Measurements from ENCODE around the gene RHBDD1.

Gene RHBDD1

DNA sequence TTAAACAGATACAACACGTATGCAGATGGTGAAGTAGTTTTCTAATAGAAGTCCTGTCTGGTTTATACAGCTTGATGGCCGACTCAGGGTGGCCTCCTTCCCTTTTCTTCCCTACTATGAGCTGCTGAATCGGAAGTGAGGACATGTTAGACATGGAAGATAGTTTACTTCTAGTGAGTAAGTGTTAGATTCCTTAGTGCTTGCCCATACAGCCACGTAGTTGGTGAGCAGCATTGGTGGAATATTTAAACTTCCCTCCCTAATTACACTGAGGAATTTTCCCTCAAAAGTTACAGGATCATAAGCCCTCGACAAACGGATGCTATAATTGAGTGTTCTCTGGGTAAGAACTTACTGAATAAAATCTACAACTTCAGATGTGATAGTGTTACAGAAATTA lies 52.1 kb downstream of the RHBDD1 start:
- peak; percentile 82 for DNase-seq (ENCODE audit: low read depth)

DNA sequence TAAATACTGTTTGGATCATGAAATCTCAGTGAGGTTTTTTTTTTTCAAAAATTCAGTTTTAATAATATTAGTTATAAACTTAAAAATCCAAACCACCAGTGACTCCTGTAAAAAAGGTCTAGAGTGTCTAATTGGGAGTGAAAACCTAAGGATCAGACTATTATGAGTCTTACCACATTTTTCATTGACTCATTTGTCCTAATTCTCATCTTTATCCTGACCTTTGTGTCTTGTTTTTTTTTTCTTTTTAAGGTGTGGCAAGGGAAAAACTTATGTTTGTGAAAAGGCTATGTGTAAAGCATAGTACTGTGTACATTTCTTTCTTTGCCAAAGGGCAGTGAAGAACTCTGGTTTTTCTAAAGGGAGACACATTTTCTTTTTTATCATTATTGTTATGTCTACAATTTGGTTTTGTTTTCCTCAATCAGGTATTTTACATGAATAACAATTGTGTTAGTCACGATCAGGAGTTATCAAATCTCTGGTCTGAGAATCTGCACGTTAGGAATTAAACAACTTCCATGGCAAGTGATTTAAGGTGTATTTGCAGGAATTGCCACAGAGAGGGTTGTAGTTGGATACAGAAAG lies 52.6 kb downstream of the RHBDD1 start:
- DNase-seq (ENCODE audit: low read depth): no peak

DNA sequence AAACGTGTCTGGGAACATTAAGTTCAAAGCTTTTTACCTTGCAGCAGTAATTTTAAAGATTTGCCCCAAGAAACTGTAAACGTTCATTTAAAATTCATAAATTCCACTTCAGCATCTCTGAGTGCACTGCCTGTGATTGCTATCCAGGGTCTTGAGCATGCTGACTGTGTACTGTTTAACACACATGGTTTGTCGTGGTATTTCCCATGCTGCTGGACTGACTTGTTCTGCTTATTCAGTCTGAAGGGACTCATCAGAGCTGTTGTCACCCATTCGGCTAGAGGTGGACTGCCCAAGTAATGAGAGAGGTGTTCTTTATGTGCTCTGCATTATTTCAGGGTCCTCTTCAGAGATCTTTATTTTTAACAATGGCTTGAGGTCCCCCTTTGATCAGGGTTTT lies 53.1 kb downstream of the RHBDD1 start:
- no peak for DNase-seq (ENCODE audit: low read depth)

DNA sequence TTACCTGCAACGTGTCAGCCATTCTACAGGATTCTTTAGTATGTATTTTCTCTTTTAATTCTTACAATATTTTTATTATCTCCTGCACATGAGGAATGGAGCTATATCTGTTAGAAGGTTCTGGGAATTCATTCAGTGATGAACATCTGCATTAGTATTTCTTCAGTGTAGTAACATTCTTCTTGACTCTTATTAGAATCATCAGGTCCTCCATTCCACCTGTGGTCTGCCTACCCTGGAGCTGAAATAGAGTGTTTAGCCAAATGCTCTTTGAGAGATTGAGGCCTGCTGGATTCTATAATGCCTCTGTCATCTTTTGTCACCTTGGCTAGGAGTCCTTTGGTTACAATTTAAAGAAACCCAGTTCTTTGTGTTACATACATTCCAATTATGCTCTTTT lies 54.4 kb downstream of the RHBDD1 start:
- DNase-seq (ENCODE audit: low read depth): no peak

DNA sequence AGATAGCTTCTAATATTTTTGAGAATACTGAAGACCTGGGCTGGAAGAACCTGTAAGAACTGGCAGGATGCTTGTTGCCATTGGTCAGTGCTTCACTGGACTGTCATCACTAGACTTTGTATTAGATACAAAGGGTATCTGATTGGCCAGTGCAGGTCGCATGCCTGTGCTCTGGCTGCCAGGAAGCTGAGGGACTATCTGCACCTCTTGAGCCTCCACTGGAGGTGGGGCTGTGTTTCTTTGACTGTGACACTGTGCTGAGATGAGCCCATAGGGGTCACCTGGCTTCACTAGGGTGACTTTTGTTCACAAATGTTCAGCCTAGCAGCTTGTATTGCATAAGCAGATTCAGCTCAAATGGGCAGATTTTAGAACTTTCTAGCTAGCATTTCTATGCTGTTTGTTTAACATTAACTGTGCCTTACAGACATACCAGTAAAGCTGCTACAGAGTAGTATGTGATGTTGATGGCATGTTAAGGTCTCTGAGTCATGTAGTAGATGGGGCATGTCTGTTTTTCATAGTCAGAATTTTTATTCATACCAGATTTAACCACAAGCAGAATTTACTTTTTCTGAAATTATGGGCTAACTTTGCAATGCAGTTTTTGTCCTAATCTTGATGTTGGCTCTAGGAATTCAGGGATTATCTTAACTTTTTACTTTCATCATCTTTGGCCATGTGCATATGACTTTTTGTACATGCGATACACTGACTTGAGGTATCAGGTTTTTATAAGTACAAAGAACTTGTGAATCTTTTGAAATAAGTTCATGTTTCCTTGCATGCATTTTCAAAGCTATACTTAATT lies 56.1 kb downstream of the RHBDD1 start:
- DNase-seq (ENCODE audit: low read depth): peak; percentile 78

DNA sequence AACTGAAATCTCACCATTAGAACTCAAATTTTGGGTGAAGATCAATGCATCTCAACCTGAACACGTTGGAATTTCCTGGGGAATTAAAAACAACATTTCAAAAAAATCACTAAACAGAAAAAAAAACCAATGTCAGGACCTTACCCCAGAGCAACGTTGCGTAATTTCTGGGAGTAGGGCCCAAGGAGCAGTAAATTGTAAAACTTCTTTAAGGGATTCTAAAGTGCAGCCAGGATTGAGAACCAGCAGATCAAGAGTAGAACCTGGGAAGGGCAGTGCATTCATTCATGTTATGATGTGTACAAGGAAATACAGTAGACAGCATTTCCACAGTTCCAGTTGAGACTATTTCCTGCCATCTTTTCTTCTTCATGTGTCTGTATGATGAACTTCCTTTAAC lies 56.9 kb downstream of the RHBDD1 start:
- no peak for DNase-seq (ENCODE audit: low read depth)

DNA sequence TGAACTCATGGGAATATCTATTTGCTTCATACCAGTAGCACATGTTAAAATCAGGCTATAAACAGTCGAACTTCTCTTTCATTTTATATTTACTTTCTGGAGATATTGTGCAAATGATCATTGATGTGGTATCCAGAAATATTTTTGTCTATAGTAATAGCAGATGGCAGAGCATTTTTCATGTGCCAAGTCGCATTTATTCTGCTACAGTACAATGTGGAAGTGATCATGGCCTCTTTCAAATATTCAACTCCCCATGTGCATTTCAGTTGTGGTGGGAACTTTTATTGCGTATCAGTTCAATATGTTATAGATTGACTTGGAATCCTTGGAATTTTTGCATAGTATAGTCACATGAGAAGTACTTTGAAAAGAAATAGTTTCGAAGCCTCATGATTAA lies 57.4 kb downstream of the RHBDD1 start:
- DNase-seq (ENCODE audit: low read depth): peak; percentile 97

DNA sequence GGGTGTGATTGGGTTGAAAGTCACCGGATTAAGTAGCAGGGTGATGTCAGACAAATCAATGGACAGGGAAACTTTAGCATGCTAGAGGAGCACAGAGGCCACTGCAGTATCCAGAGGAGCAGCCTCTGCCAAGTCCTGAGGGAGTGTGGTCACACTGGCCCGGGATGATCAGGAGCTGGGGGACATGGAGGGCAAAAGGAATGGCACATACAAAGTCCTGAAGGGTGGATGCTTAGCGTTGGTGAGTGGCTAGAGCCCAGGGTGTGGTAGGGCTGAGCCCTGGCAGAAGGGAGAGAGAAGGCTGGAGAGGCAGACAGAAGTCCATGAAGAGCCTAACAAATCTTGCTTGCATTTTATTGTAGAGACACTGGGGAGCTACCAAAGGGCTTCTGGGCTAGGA lies 58.9 kb downstream of the RHBDD1 start:
- DNase-seq (ENCODE audit: low read depth): no peak

DNA sequence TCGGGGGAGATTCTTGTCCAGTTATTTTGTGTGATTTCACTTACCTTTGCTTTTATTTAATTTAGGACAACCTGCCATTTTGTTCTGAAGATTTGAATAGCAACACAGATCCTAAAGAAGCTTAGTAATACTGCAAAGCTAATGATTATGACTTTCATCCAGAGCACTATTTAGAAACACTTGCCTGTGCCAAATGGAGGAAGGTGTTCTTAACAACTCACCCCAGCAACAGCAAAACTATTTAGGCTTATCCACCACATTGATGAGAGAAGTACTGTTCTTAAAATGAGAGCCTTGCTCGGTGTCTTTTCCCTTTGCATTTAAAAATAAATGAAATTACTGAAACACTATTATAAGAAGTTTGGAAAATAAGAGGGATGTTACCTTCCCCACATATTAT lies 59.7 kb downstream of the RHBDD1 start:
- no peak for DNase-seq (ENCODE audit: low read depth)

DNA sequence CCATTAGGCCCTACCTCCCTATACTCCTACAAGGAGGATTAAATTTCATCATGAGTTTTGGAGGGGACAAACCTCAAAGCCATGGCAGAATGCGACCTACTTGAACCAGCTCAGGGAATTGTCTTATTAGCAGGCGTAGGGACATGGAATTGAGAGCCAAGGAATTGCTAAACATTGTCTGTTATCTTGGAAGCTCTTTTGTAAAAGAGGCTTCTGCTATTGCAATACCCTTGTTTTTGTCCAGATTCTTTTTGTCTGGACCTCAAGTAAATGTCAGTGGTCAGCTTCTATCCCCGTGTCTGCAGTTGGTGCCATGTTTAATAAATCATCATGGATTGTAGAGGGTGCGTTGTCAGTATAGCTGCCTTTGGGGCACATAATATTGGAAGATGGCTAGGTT lies 62.3 kb downstream of the RHBDD1 start:
- DNase-seq (ENCODE audit: low read depth): no peak

DNA sequence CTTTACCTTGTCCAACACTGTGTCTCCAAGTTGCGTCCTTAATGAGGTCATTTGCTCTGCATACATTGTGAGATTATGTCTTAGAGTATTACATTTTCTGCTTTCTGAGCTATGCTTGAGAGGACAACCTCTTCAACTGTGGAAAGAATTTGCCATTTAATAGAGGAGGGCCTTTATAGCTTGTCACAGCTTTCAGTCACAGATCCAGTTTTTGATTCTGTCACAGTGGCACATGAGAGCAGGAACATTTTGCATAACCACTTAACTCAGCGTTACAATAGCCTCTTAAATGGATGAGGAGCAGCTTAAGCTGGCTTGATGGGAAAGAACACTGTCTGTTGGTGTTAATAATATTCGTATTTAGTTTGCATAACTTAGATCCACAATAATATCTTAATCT lies 63.0 kb downstream of the RHBDD1 start:
- DNase-seq (ENCODE audit: low read depth): no peak

DNA sequence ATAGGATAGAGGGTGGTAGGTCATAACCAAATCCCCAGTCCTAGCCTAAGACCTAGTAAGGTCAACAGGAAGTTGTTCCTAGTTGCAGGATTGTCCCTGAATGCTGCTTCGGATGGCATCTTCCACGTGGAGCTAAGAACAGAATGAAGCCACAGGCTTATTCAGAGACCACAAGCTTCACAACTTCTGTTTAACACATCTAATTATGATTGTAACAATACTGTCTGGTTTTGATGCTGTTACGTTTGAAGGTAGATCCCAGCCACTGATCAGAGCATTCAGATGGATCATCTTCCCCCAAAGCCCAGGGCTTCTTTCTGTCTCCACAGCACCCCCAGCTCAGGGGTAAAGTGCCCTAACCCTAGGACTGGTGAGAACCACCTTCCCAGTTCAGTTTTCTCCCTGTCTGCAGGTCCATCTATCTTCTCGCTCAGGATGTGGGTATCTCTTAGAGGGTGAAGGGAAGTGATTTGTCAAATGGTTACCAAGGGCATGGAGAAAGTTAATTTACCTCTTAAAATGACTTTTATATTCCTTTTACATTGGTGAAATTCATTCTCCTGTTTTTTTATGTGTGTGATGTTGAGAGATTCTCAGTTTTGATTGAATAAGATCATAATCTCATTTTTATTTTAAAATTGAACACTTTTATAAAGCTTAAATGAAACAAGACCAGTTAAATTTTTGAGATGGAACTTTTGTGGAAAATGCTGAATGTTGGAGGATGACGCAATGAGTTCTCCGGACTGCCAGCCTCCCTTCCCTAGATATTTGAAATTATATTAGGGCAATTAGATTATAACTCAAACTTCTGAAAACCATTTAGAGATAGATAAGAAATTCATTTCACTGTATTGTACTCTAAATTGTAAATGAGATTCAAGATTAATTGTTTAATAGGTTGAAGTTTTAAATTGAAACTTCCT lies 66.5 kb downstream of the RHBDD1 start:
- no peak for DNase-seq (ENCODE audit: low read depth)

DNA sequence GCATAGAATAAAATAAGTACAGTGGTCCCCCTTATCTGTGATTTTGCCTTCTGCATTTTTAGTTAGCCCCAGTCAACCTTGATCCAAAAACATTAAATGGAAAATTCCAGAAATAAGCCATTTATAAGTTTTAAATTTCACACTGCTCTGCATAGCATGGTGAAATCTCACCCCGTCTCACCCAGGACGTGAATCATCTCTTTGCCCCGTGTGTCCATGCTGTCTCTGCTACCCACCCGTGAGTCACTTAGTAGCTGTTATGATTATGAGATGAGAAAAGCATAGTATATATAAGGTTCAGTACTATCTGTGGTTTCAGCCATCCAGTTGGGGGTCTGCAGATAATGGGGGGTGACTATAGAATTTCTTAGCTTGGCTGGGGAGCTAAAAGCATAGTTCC lies 67.3 kb downstream of the RHBDD1 start:
- DNase-seq (ENCODE audit: low read depth): peak; percentile 86

DNA sequence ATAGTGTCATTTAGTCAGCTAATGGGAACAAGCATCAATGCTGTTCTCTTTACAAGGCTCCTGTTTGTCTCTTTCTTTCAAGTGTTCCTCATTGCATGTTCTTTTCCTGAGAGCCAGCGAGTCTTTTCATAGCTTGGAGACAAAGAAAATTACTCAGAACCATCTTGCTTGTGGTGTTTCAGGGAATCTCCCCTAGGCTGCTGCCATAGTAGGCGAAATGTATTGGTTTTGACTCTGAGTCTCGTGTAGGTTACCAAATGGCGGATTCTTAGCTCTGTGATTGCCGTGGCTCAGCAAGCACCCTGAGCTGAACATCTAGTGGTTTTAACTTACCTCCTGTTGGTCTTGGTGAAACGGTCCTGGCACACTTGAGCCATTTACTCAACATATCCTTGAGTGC lies 68.7 kb downstream of the RHBDD1 start:
- DNase-seq (ENCODE audit: low read depth): no peak

DNA sequence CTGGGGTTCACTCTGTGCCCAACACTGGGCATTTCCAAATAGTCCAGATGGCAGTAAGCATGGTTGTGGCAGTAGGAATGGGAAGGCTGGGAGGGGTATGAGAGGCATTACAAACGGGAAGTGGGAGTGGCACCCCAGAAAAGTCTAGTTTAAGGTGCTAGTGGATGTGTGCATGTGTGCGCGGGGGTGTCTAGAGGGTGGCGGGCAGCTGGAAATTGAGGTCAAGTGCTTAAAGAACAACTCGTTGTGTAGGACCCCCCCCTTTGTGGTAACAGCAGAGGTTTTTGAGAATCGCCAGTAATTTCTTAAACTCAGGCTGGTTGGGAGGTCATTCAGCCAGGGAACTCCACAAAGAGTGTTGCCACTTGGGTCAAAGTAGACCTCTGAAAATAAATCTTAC lies 69.9 kb downstream of the RHBDD1 start:
- no peak for DNase-seq (ENCODE audit: low read depth)

DNA sequence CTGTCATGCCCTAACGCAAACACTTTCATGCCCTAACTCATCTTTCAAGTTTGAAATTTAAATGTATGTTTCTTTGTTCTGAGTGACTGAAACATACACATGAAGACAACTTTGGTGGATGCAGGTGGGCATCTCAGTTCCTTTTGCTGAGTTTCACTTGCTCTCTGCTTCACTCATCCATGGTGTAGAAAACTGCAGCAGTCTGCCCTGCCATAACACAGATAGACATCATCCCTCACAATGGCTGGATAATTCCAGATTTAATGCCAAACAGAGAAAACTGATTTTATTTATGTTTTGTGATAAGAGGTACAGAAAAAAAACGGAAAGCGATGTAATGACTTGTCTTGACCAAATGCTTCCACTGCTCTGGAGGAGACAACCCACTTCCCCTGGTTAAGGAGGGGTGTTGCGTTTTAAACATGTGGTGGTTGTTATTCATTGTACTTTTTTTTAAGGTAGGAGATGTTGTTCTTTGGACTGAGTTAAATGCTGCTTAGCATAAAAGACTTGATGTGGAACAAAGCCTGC lies 70.4 kb downstream of the RHBDD1 start:
- no peak for DNase-seq (ENCODE audit: low read depth)

DNA sequence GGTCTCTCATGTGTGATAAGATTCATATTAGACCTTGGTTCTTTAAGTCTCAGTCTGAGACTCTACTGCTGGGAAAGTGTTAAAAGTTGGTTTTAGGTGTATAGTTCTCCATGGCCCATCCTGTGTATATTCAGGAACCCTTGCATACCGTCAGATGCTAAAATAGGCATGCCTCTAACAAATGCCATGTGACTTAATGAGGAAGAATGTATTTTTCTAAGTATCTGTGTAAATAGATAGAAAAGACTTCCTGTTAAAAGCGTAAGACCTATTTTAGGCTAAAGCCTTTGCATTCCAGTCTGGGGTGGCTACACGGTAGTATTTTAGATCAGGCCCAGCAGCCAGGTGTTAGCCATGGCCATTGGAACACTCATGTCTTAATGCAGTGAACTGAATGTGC lies 73.3 kb downstream of the RHBDD1 start:
- no peak for DNase-seq (ENCODE audit: low read depth)

DNA sequence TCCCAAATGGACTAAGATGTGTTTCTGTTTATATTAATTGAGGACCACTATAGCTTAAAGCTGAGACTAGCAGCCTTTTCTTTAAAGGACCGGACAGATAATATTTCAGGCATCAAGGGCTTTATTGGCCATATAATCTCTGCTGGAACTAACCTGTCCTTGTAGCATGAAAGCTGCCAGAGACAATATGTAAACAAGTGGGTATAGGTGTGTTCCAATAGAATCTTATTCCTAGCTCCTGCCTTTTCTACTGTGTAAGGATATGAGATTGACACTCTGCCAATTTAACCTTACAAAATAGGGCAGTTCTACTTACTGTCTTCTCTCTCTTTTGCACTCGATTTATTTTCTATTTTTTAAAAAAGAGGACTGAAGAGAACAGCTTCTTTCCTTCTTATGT lies 74.0 kb downstream of the RHBDD1 start:
- DNase-seq (ENCODE audit: low read depth): no peak

DNA sequence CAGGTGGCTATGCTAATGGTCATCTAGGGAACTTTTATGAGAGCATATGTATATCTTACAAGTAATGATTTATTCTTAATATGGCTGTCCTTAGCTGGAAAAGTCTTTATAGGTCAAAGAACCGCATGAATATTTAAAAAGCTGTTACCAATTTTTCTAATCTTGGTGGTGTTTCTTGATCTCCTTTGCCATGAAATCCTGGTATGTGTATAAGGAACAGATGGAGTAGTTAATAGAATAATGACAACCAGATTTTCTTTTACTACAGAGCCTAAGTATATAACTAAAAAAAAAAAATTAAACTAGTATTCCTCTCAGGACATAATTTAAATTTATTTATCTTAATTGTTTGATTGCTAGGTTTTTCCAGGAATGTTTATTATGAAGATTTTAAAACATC lies 74.5 kb downstream of the RHBDD1 start:
- no peak for DNase-seq (ENCODE audit: low read depth)

DNA sequence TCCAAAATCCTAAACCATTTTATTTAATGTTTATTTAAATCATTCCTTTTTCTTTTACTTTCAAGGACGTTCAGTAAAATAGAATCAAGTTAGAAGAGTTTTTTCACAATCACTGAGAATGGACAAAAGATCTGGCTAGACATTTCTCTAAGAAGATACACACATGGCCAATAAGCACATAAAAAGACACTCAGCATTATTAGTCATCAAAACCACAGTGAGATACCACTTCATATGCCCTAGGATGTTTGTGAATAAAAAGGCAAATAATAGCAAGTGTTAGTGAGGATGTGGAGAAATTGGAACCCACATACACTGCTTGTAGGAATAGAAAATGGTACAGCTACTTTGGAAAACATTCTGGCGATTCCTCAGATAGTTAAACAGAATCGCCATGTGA lies 76.1 kb downstream of the RHBDD1 start:
- DNase-seq (ENCODE audit: low read depth): peak; percentile 56

DNA sequence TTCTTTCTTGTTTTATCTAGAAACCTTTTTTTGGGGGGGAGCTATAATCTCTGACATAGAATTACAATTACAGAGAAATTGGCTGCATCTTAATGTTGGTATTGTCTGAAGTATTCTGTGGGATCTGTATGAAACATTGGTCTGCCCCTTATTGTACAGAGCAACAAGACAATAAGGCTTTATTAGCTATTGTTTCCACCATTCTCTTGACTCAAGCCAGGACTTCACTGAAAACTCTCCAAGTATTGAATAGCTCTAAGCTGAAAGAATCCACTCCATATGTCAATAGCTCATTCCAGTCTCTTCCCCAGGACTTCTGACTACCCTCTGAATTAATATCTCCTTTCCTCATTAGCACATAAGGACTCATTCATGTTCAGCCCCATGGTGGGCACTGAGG lies 77.8 kb downstream of the RHBDD1 start:
- no peak for DNase-seq (ENCODE audit: low read depth)

DNA sequence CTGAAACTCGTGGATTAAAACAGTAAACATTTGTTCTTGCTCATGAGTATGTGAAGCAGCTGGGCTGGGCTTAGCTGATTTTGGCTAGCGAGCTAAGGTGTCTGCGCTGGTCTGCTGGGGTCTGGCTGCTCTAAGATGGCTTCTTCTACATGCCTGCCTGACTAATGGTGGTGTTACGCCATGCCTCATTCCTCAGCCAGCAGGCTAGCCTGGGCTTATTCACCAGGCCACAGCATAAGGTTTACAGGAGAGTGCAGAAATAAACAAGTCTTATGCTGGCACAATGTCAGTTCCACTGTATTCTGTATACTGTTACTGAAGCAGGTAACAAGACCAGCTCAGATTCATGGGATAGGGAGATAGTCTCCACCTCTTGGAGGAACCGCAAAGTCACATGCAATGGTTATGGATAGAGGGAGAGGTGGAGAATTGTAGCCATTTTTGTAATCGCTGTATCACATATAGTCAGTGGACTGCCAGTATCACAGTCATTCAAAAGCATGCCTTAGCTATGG lies 80.0 kb downstream of the RHBDD1 start:
- peak; percentile 53 for DNase-seq (ENCODE audit: low read depth)
